ENCODE results near the gene ADGRV1.

The ADGRV1 gene

GRCh38 chr5:91178461-91178860 is 619.9 kb downstream of the ADGRV1 start:
- no peak for FAIRE-seq

- no peak for FAIRE-seq
These were observed 620.4 kb downstream of the ADGRV1 start for GRCh38 chr5:91179018-91179417.

- FAIRE-seq = no peak
These were observed 621.9 kb downstream of the ADGRV1 start for GRCh38 chr5:91180506-91180905.

GRCh38 chr5:91182763-91183162 is 624.2 kb downstream of the ADGRV1 start:
- FAIRE-seq = no peak

DNA sequence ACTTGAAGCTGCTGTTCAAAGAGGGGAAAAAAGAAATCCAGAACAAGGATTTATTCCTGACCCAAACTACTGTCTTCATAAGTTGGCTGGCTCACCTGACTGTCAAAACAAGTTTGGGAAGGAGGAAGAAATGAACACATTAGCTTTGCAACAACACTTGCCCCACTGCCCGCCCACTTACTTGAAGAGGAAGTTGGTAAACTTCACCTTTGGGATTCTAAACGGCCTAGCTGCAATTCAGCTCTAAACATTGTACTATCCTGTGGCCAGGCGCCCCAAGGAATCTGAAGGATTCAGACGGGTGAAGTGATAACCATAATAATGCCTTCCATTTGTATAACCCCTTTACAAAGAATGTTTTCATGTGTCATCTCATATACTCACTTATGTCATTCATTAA is 625.1 kb downstream of the ADGRV1 start:
- no peak for FAIRE-seq

DNA sequence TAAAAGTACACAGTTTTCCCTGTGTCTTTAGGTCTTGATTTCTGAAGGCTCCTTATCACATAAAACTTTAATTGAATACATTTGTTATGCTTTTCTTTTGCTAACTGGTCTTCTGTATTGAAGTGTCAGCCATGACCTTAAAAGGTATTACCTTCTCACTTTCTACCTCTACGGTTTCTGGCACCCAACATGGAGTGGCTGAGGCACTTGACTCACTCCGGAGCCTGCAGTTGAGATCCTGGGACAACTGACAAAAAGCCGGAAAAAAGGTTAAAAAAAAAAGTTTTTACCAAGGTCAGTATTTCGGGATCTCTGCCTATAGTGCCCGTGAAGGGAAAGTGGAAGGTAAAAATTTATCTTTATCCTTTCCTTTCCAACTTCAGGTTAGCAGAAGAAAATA is 627.5 kb downstream of the ADGRV1 start:
- no peak for FAIRE-seq

GRCh38 chr5:91187032-91187431 is 628.4 kb downstream of the ADGRV1 start:
- FAIRE-seq = no peak

- FAIRE-seq = no peak
These were observed 630.2 kb downstream of the ADGRV1 start for GRCh38 chr5:91188755-91189154.

GRCh38 chr5:91189480-91190313 is 631.1 kb downstream of the ADGRV1 start:
- FAIRE-seq = no peak

- FAIRE-seq = no peak
These were observed 631.7 kb downstream of the ADGRV1 start for GRCh38 chr5:91190314-91190690.

DNA sequence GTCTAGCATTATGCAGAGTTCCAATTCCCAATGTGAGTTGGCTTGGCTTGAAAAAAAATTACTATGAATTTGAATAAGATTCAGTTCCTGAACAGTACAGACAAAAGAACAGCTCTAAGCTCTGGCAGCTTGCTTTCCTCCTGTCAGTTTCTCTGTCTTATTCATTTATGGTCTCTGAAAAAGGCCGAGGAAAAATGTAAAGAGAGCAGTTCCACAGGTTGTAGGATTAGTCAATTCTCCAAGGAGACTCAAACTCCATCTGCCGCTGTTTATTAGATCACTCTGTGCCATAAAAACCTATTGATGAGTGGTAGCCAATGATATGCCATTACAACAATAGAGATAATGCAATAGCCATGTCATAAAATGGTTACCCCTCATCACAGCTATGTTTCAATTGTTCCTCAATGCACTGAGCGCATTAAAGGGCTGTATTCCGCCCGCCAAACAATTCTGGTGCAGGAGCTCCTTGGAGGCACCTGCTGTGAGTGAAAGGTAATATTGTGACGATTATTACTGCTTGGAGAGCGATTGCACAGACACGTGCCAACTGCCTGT is 636.3 kb downstream of the ADGRV1 start:
- FAIRE-seq = no peak

- FAIRE-seq = no peak
These were observed 642.1 kb downstream of the ADGRV1 start for GRCh38 chr5:91200692-91201091.

- no peak for FAIRE-seq
These were observed 647.5 kb downstream of the ADGRV1 start for GRCh38 chr5:91206103-91206502.

DNA sequence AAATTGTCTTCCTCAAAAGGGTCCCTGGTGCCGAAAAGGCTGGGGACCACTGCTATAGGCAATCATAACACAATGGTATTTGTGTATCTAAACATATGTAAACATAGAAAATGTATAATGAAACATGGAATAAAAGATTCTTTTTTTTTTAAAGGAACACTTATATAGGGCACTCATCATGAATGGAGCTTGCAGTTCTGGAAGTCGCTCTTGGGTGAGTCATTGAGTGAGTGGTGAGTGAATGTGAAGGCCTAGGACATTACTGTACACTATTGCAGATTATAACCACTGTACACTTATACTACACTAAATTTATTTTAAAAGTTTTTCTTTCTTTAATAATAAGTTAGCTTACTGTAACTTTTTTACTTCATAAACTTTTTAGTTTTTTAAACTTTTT is 648.1 kb downstream of the ADGRV1 start:
- FAIRE-seq = no peak

DNA sequence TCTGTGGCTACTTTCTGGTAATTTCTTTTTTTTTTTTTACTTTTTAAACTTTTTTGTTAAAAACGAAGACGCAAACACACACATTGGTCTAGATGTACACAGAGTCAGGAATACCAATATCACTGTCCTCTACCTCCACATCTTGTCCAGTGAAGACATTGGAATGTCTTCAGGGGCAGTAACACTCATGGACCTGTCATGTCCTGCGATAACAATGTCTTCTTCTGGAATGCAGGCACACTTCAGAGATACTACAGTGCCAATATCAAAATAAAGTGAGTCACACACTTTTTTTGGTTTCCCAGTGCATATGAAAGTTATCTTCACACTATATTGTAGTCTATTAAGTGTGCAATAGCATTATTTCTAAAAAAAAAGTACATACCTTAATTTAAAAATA is 648.7 kb downstream of the ADGRV1 start:
- no peak for FAIRE-seq

GRCh38 chr5:91211997-91212713 is 653.6 kb downstream of the ADGRV1 start:
- no peak for FAIRE-seq

DNA sequence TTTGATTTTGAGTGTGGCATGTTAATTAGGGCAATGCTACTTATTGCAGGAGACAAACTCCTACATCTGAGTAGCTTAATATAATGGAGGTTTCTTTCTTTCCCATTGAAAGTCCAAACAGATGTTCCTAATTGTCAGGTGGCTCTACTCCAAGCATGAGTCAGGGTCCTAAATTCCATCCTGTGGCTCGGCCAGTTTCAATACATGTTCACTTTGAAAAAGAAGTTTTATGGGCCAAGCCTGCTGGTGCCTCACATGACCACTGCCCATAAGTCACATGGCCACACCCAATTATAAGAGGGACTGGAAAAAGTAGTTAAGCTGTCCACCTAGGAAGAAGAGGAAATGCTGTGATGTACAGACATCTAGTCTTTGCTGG is 654.1 kb downstream of the ADGRV1 start:
- FAIRE-seq = no peak

Measured in A204.1 (cell line).